HG02938 (cell line): Measurements from ENCODE around the gene DPP7.
"Not testable (repeated sequence)": the region's sequence is repeated elsewhere in the genome, so short reads cannot be mapped to it uniquely, and the experiment has no call there.

Source experiments
- ATAC-seq: cut with Tn5 transposase; IDR thresholded peaks from one replicate; pipeline ENCODE4 v1.9.1; 2021; ENCODE audit warnings: mild to moderate bottlenecking, moderate library complexity; ENCODE audit not compliant: unreplicated experiment

DPP7 gene

GRCh38 chr9:137075275-137075775 lies 39.2 kb downstream of the DPP7 start:
- no peak for ATAC-seq

DNA sequence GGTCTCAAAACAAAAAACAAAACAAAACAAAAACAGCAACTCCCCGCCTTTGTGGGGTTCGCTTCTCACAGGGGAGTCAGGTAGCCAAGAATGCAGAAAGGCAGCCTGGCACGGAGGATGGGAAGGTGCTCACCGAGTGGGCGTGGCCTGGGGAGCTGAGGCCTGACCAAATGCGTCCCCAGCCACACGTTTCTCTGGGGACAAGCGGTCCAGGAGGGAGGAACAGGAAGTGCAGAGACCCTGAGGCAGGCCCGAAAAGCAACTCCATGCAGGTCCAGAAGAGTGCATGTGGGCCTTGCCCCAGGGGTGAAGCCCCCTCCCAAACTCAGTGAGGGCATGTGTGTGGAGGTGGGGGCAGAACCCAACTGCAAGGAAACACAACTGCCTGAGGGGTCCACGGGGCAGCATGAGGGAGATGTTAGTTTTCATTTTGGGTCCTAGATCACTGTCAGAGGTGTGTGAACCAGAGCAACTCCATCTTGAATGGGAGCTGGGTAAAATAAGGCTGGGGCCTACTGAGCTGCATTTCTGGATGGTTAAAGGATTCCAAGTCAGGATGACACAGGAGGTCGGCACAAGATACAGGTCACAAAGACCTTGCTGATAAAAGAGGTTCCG lies 39.8 kb downstream of the DPP7 start:
- no peak for ATAC-seq

DNA sequence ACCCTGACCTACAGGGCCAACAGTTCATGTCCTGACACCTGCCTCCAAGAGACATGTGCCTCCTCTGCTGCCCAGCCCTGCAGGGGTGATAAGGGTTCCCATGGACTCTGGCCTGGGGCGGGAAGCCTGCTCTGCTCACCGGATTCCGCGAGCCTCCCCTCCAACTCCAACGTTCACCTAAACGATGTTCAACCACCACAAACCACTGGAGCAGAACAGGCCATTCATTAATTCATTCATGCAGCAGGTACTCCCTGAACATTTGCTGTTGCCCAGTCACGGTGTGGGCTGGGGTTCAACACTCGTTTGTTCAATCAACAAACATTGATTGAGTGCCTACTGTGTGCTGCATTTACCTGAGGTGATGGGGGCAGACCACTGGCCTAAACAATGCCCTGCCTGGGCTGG lies 40.5 kb downstream of the DPP7 start:
- no peak for ATAC-seq

DNA sequence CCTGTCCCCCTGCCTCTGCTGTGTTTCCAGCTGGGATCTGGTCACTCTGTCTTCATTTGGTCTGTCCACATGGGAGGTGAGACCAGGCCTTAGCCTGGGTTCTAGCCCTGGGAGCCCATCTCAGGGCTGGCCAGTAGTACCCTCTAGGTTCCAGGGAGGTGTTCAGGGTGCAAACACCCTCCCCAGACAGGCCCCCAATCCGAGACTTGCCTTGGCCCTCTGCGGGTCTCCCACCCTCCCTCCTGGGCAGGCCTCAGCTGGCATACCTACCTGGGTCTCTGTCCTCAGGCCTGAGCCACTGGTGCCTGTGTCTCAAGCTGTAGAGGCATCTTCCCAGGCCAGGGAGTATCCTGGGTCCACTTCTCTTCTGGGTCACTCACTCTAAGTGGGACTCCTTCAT lies 43.3 kb downstream of the DPP7 start:
- ATAC-seq: no peak

DNA sequence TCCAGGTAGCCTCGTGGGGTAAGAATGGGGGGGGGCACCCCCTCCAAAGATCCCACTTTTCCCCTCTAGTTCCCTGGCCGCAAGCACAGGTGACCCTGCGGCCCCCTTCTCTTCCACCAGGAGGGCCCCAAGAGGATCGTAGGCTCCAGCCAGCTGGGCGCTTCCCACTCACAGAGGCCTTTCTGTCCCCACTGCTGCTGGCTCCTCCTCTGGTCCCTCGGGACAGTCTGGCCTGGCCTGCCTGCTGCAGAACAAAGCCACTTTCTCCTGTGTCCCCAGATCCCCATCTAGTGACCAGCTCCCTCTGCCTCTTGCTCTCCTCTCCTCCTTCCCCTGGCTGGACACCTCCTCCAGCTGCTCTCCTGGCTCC lies 43.6 kb downstream of the DPP7 start:
- peak; percentile 16 for ATAC-seq

DNA sequence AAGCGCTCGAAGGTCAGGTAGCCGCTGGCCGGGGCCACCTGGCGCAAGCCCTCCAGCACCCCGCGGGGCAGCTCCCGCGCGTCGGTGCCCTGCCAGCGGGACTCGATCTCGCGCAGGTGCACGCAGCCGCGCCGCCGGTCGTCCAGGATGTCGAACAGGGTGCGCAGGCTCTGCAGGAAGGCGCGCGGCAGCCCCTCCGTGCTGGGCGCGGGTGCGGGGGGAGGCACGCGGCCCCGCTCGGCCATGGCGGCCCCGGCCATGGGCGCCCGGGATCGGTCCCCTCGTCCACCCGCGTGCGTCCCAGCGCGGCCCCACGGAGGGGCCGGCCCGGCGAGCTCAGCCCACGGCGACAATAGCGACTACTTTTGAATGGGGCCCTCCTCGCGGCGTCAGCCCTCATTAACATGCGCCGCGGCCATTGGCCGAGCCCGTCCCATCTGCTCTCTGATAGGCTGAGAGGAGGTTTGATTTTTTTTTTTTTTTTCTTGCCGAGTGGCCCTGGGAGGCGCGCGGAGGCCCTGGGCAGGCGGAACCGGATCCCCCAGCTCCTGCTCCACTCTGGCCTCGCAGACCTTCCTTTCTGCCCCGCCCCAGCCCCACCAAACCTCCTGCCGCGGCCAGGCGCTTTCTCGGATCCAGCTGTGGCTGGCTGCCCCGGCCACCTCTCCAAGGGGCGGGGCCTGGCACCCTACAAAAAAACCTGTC lies 44.2 kb downstream of the DPP7 start, which contains the start of gene SAPCD2:
Gene SAPCD2 (minus strand): TSS at position 357 of the 705 bp plus-strand sequence. CDS start 97 bp downstream, at position 260.
- peak; percentile 78 for ATAC-seq

- no peak for ATAC-seq
These were observed 44.9 kb downstream of the DPP7 start for GRCh38 chr9:137069508-137070091.

DNA sequence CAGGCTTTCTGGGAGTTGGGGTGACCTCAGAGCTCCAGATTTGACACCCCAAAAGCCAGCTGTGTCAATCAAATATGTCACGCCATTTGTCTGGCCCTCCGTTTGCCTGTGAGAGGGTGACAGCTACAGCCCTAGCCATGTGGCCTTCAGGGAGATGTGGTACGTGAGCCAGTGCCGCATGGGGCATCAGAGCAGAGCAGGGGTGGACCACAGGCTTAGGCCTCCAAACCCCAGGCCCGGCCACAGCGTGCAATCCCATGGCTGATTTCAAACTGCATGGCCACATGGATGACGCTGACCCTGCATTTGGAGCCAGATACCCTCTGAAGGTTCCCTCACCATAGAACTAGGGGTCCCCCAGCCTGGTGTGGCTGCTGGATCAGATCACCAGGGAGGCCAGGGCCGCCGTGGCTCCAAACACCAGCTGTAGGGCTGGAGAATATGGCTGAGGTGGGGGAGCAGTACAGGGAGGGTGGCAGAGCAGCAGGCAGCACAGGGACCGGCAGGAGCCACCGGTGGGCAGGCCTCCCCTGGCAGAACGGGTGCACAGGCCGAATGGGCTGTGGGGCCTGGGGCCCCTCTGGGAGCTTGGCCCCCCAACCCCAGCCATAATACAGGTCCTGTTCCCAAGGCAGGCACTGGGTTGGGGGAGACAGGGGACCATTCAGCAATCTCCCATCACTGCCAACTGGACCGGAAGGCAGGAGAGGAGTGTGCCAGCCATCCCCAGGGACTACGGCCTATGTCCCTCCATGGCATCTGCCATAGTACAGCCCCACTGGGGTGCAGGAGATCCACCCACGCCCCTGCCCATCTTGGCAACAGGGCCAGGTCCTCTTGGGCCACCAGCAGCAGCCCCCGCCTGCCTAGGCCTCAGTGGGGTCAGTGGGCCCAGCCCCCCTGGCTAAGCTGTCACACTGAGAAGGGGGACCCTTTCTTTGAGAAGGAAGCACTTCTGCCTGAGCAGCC lies 45.7 kb downstream of the DPP7 start:
- ATAC-seq: no peak

- ATAC-seq: no peak
These were observed 46.5 kb downstream of the DPP7 start for GRCh38 chr9:137067860-137068538.

DNA sequence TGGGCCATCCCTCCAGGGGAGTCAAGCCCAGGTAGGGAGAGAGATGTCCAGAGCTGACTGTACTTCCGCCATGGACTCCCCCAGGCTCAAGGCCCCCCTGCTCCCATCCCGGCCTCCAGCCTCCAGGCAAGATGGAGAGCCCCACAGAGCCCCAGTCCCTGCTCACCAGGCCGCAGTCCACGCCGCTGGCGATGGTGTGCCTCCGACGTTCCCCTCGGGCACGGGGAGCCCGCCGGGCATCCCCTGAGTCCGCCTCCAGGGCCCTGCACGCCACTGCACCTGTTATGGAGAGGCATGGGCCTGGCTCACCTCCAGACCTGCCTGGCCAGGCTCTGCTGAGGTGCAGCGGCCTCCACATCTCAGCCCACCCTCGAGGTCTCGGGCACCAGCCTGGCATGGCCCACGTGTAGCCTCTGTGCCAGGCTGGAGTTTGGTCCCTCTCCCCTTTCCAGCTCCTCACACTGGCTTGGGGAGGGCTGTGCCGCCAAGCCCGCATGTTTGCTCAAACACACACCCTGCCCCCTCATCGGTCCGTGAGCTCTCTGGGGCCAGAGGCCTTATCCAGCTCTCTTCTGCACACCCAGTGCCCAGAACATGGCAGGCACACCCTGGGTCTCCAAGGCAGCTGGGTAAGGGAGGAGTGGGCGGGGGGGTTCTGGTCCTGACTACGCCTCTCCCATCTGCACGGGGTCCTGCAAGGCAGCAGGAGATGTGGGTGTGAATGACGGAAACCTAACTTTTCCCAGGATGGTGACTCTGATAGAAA lies 48.3 kb downstream of the DPP7 start:
- ATAC-seq: no peak

GRCh38 chr9:137065336-137065967 lies 49.1 kb downstream of the DPP7 start:
- ATAC-seq: no peak

GRCh38 chr9:137064880-137065164 lies 49.7 kb downstream of the DPP7 start:
- no peak for ATAC-seq

- ATAC-seq: no peak
These were observed 50.3 kb downstream of the DPP7 start for GRCh38 chr9:137064027-137064879.

GRCh38 chr9:137063311-137064026 lies 51.1 kb downstream of the DPP7 start:
- no peak for ATAC-seq

DNA sequence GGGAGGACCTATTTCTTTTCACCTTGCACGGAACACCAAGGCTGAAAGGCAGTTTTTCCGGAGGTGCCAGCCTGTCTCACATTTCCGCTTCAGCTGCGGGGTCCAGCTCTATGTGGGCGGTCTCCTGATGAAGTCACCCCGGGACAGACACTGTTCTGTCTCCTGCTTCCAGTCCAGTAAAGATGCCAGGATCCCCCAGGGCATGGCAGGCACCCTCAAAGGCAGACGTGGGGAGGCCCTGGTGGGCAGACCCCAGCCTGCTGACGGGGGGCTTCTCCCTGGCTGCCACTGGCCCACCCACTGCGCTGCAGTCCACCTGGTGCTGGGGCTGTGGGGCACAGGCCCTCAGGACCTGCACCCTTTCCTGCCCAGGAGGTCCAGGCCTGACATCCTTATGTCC lies 51.7 kb downstream of the DPP7 start:
- ATAC-seq: not testable (repeated sequence)

GRCh38 chr9:137062384-137062783 lies 52.1 kb downstream of the DPP7 start:
- ATAC-seq: no peak
